Astrocyte of the spinal cord (primary cell): Measurements from ENCODE around the gene CACNA1A.
A peak's percentile ranks its signal among the peaks of the same experiment; 100 is the strongest.

Source experiments
- DNase-seq: peaks from one replicate; pipeline ENCODE4 v3.0.0; 2011; ENCODE audit warnings: low read depth, low spot score
- H3K4me3 ChIP-seq: 2 replicates; pipeline ENCODE4 v1.5.1; 2011; ENCODE audit warnings: low read depth, mild to moderate bottlenecking, low read length, moderate library complexity
- CTCF ChIP-seq: IDR thresholded peaks from 2 replicates; pipeline ENCODE4 v1.5.1; 2012; ENCODE audit warnings: low read depth, mild to moderate bottlenecking, low read length, inconsistent platforms
- in situ Hi-C: cut with HindIII; loops from 2 replicates; pipeline ENCODE4 v1.10.0; 2017; ENCODE audit warnings: low sequenced_read_pairs

Gene CACNA1A

DNA sequence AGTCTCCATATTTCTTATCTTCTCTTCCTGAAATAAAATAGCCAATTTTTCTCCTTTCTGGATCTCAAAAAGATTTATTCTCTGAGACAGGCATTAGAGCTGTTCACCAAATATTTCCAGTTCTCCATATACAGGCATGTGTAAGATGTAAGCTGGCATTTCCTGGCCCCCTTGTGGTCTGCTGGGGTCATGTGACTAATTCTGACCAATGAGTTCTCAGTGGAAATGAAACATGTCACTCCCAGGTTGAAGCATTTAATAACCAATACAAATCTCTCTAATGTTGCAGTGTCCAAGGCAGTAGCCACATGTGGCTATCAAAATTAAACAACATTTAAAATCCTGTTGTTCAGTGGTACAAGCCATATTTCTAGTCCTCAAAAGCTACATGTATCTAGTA, 14.8 kb upstream of the CACNA1A start:
- in situ Hi-C loops = no loop called here
- no peak for DNase-seq
- no peak for TF ChIP-seq CTCF
- no peak overlapping the region for H3K4me3 ChIP-seq

DNA sequence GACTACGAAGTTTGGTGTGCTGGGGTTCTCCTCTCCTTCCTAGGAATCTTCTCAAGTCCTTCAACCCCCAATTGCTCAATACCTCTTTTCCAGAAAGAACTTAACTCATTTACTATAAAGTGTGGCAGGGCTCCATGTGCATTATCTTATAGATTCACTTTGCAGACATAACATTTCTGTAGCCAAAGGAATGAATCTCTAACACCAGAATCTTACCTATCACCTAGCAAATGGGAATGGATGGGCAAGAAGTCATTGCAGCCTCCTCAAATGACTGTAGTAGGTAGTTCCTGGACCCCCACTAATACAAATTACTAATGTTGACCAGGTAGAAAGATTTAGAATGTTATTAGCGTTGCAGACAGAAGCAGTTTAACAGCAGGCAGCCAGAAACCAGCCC, 5.7 kb upstream of the CACNA1A start:
- no peak overlapping the region for H3K4me3 ChIP-seq
- no peak for TF ChIP-seq CTCF
- in situ Hi-C loops = no loop called here
- DNase-seq = no peak

DNA sequence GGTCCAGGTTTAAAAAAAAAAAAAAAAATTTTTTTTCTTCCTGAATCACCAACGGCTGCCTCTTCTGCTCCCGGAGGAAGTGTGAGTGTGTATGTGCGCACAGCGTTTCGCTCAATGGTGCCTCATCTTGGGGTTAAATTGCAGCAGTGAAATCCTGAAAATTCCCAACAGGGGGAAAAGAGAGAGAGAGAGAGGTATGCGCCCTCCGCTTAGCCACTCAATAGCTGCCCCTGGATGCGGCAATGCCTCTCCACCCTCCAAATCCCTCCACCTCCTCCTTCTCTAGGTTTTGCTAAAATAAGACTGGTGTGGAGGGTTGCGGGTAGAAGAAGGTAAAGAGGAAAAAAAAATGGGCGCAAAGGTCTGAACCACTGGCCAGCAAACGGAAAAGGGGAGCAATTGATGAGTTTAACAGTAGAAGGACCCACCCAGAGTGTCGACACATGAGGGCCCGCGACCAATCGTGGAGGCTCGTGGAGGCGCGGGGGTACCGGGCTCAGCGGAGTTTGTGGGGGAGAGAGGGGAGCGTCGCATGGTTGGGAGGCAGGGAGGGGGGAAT, 853 bp upstream of the CACNA1A start:
- in situ Hi-C loops = no loop called here
- no peak for DNase-seq
- no peak for TF ChIP-seq CTCF
- no peak overlapping the region for H3K4me3 ChIP-seq

GRCh38 chr19:13505761-13506470, 363 bp downstream of the CACNA1A start:
- H3K4me3 ChIP-seq = peak overlapping the region; percentile 12
- DNase-seq = no peak
- no peak for TF ChIP-seq CTCF
- in situ Hi-C loops = no loop called here

DNA sequence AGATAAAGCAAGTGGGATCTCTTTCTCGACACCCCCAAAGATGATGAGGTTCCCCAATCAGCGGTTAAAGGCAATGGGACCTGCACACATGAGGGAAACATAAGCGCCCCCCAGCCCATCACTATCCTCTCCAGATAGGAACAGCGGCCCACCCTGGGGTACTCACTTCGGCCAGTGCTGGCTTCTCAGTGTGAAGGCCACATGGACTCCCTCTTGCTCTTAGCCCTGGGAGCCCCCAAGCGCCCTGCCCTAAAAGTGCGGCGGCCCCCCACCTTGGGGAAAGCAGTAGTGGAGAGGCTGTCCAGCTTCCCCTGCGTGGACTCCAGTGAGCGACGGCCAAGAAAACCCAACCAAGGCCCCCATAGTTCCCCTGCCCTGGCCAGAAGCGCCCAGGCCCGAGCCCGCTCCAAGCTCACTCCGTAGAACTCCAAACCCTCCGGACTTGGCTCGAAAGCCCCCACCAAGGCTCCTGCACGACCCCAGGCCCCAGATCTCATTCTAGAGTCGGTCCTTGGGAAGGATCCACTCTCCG, 1.0 kb downstream of the CACNA1A start:
- in situ Hi-C loops = no loop called here
- TF ChIP-seq CTCF = no peak
- H3K4me3 ChIP-seq = no peak overlapping the region
- no peak for DNase-seq

DNA sequence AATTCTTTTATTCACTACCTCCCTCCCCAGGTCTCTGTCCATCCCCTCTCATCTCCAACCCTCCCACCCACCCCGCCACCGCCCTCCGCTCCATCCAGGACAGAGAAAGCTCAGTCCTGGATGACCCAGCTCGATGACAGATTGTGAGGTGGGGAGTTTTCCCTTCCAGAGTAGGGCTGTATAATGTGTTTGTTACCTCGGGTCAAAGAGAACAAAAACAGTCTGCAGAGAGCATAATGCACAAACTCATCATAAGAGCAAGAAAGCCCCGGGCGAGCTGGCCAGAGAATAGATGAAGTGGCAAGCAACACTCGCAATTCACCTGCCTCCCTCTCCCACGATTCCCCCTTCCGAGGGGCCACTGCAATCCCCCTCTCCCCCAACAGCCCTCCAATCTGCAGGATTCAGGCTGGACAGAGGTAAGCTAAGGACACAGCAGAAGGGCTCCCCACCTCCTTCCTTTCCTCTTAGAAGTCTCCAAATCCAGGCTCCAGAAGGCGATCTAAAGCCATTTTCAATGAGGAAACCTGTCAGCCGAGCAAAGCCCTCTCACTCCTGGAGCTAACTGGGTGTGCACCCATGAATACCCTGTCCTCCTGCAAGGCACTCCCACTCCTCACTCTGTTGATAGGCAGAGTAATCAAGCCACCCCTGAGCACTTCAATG, 2.6 kb downstream of the CACNA1A start:
- TF ChIP-seq CTCF = no peak
- no peak overlapping the region for H3K4me3 ChIP-seq
- in situ Hi-C loops = no loop called here
- no peak for DNase-seq
